Measurements from ENCODE around the gene RAB11FIP5.

GRCh38 chr2:73091696-73092095 is 21.1 kb downstream of the RAB11FIP5 start:
- TF ChIP-seq REST (IDR thresholded peaks at IDR 0.05; ENCODE audit: insufficient read depth in 1 of 2, low read depth in 2 of 2, low read length in 2 of 2) (no peak), POLR2AphosphoS5 (IDR thresholded peaks at IDR 0.05; ENCODE audit: low read depth, low read length) (no peak), SIN3A (IDR thresholded peaks at IDR 0.05; ENCODE audit: borderline replicate concordance, insufficient read depth, low read length) (no peak)
